Measurements from ENCODE around the gene CNTNAP4.

CNTNAP4 gene

GRCh38 chr16:76541070-76541469 is 263.9 kb downstream of the CNTNAP4 start:
- no peak overlapping the region for H3K9ac ChIP-seq (ENCODE audit: low read depth, low read length)
- no peak overlapping the region for H3K4me3 ChIP-seq (ENCODE audit: low read length)
- H3K27me3 ChIP-seq (ENCODE audit: insufficient read depth, low read length): no peaks in the 10 kb centered on the region
- H3K4me1 ChIP-seq (ENCODE audit: insufficient read depth, low read length): no peaks in the 10 kb centered on the region
- no peaks in the 10 kb centered on the region for H3K36me3 ChIP-seq (ENCODE audit: insufficient read depth, low read depth, low read length)
- H3K27ac ChIP-seq (ENCODE audit: low read length): no peak overlapping the region
- H3K9me3 ChIP-seq (ENCODE audit: insufficient read depth, low read depth, low read length): no peaks in the 10 kb centered on the region

- Histone ChIP-seq H3K36me3 (ENCODE audit: insufficient read depth, low read depth, low read length) (no peaks in the 10 kb centered on the region), H3K9ac (ENCODE audit: low read depth, low read length) (no peak overlapping the region), H3K4me3 (ENCODE audit: low read length) (no peak overlapping the region), H3K27me3 (ENCODE audit: insufficient read depth, low read length) (no peaks in the 10 kb centered on the region), H3K9me3 (ENCODE audit: insufficient read depth, low read depth, low read length) (no peaks in the 10 kb centered on the region), H3K4me1 (ENCODE audit: insufficient read depth, low read length) (no peaks in the 10 kb centered on the region), H3K27ac (ENCODE audit: low read length) (no peak overlapping the region)
Measured at GRCh38 chr16:76565542-76565941, 288.3 kb downstream of the CNTNAP4 start.

GRCh38 chr16:76571755-76572154 is 294.6 kb downstream of the CNTNAP4 start:
- no peaks in the 10 kb centered on the region for H3K4me1 ChIP-seq (ENCODE audit: insufficient read depth, low read length)
- no peaks in the 10 kb centered on the region for H3K27me3 ChIP-seq (ENCODE audit: insufficient read depth, low read length)
- H3K9me3 ChIP-seq (ENCODE audit: insufficient read depth, low read depth, low read length): no peaks in the 10 kb centered on the region
- H3K9ac ChIP-seq (ENCODE audit: low read depth, low read length): no peak overlapping the region
- no peaks in the 10 kb centered on the region for H3K36me3 ChIP-seq (ENCODE audit: insufficient read depth, low read depth, low read length)
- H3K27ac ChIP-seq (ENCODE audit: low read length): no peak overlapping the region
- H3K4me3 ChIP-seq (ENCODE audit: low read length): no peak overlapping the region

GRCh38 chr16:76573281-76573680 is 296.1 kb downstream of the CNTNAP4 start:
- Histone ChIP-seq H3K36me3 (ENCODE audit: insufficient read depth, low read depth, low read length) (no peaks in the 10 kb centered on the region), H3K9me3 (ENCODE audit: insufficient read depth, low read depth, low read length) (no peaks in the 10 kb centered on the region), H3K27me3 (ENCODE audit: insufficient read depth, low read length) (no peaks in the 10 kb centered on the region), H3K4me3 (ENCODE audit: low read length) (no peak overlapping the region), H3K9ac (ENCODE audit: low read depth, low read length) (no peak overlapping the region), H3K4me1 (ENCODE audit: insufficient read depth, low read length) (no peaks in the 10 kb centered on the region), H3K27ac (ENCODE audit: low read length) (no peak overlapping the region)

- H3K4me3 ChIP-seq (ENCODE audit: low read length): no peak overlapping the region
- H3K9ac ChIP-seq (ENCODE audit: low read depth, low read length): no peak overlapping the region
- H3K27ac ChIP-seq (ENCODE audit: low read length): no peak overlapping the region
- no peaks in the 10 kb centered on the region for H3K36me3 ChIP-seq (ENCODE audit: insufficient read depth, low read depth, low read length)
- H3K4me1 ChIP-seq (ENCODE audit: insufficient read depth, low read length): no peaks in the 10 kb centered on the region
- H3K27me3 ChIP-seq (ENCODE audit: insufficient read depth, low read length): no peaks in the 10 kb centered on the region
- H3K9me3 ChIP-seq (ENCODE audit: insufficient read depth, low read depth, low read length): no peaks in the 10 kb centered on the region
Measured at GRCh38 chr16:76574651-76575050, 297.4 kb downstream of the CNTNAP4 start.

- no peak overlapping the region for H3K9ac ChIP-seq (ENCODE audit: low read depth, low read length)
- no peak overlapping the region for H3K4me3 ChIP-seq (ENCODE audit: low read length)
- no peaks in the 10 kb centered on the region for H3K36me3 ChIP-seq (ENCODE audit: insufficient read depth, low read depth, low read length)
- H3K27ac ChIP-seq (ENCODE audit: low read length): no peak overlapping the region
- no peaks in the 10 kb centered on the region for H3K9me3 ChIP-seq (ENCODE audit: insufficient read depth, low read depth, low read length)
- no peaks in the 10 kb centered on the region for H3K27me3 ChIP-seq (ENCODE audit: insufficient read depth, low read length)
- no peaks in the 10 kb centered on the region for H3K4me1 ChIP-seq (ENCODE audit: insufficient read depth, low read length)
Measured at GRCh38 chr16:76576526-76576925, 299.3 kb downstream of the CNTNAP4 start.

GRCh38 chr16:76577003-76577402 is 299.8 kb downstream of the CNTNAP4 start:
- Histone ChIP-seq H3K4me1 (ENCODE audit: insufficient read depth, low read length) (no peaks in the 10 kb centered on the region), H3K27me3 (ENCODE audit: insufficient read depth, low read length) (no peaks in the 10 kb centered on the region), H3K4me3 (ENCODE audit: low read length) (no peak overlapping the region), H3K36me3 (ENCODE audit: insufficient read depth, low read depth, low read length) (no peaks in the 10 kb centered on the region), H3K27ac (ENCODE audit: low read length) (no peak overlapping the region), H3K9ac (ENCODE audit: low read depth, low read length) (no peak overlapping the region), H3K9me3 (ENCODE audit: insufficient read depth, low read depth, low read length) (no peaks in the 10 kb centered on the region)

- Histone ChIP-seq H3K36me3 (ENCODE audit: insufficient read depth, low read depth, low read length) (no peaks in the 10 kb centered on the region), H3K9me3 (ENCODE audit: insufficient read depth, low read depth, low read length) (no peaks in the 10 kb centered on the region), H3K27me3 (ENCODE audit: insufficient read depth, low read length) (no peaks in the 10 kb centered on the region), H3K4me3 (ENCODE audit: low read length) (no peak overlapping the region), H3K9ac (ENCODE audit: low read depth, low read length) (no peak overlapping the region), H3K27ac (ENCODE audit: low read length) (no peak overlapping the region), H3K4me1 (ENCODE audit: insufficient read depth, low read length) (no peaks in the 10 kb centered on the region)
Measured at GRCh38 chr16:76579277-76579922, 302.2 kb downstream of the CNTNAP4 start.

- Histone ChIP-seq H3K4me3 (ENCODE audit: low read length) (no peak overlapping the region), H3K9ac (ENCODE audit: low read depth, low read length) (no peak overlapping the region), H3K36me3 (ENCODE audit: insufficient read depth, low read depth, low read length) (no peaks in the 10 kb centered on the region), H3K4me1 (ENCODE audit: insufficient read depth, low read length) (no peaks in the 10 kb centered on the region), H3K27ac (ENCODE audit: low read length) (no peak overlapping the region), H3K9me3 (ENCODE audit: insufficient read depth, low read depth, low read length) (no peaks in the 10 kb centered on the region), H3K27me3 (ENCODE audit: insufficient read depth, low read length) (no peaks in the 10 kb centered on the region)
Measured at GRCh38 chr16:76583466-76583865, 306.3 kb downstream of the CNTNAP4 start.

GRCh38 chr16:76583945-76584344 is 306.7 kb downstream of the CNTNAP4 start:
- H3K27me3 ChIP-seq (ENCODE audit: insufficient read depth, low read length): no peaks in the 10 kb centered on the region
- no peak overlapping the region for H3K4me3 ChIP-seq (ENCODE audit: low read length)
- H3K4me1 ChIP-seq (ENCODE audit: insufficient read depth, low read length): no peaks in the 10 kb centered on the region
- H3K27ac ChIP-seq (ENCODE audit: low read length): no peak overlapping the region
- H3K9me3 ChIP-seq (ENCODE audit: insufficient read depth, low read depth, low read length): no peaks in the 10 kb centered on the region
- no peaks in the 10 kb centered on the region for H3K36me3 ChIP-seq (ENCODE audit: insufficient read depth, low read depth, low read length)
- H3K9ac ChIP-seq (ENCODE audit: low read depth, low read length): no peak overlapping the region

- Histone ChIP-seq H3K9me3 (ENCODE audit: insufficient read depth, low read depth, low read length) (no peaks in the 10 kb centered on the region), H3K9ac (ENCODE audit: low read depth, low read length) (no peak overlapping the region), H3K4me1 (ENCODE audit: insufficient read depth, low read length) (no peaks in the 10 kb centered on the region), H3K27me3 (ENCODE audit: insufficient read depth, low read length) (no peaks in the 10 kb centered on the region), H3K4me3 (ENCODE audit: low read length) (no peak overlapping the region), H3K36me3 (ENCODE audit: insufficient read depth, low read depth, low read length) (no peaks in the 10 kb centered on the region), H3K27ac (ENCODE audit: low read length) (no peak overlapping the region)
Measured at GRCh38 chr16:76598498-76598897, 321.3 kb downstream of the CNTNAP4 start.

- Histone ChIP-seq H3K4me3 (ENCODE audit: low read length) (no peak overlapping the region), H3K9ac (ENCODE audit: low read depth, low read length) (no peak overlapping the region), H3K36me3 (ENCODE audit: insufficient read depth, low read depth, low read length) (no peaks in the 10 kb centered on the region), H3K9me3 (ENCODE audit: insufficient read depth, low read depth, low read length) (no peaks in the 10 kb centered on the region), H3K27me3 (ENCODE audit: insufficient read depth, low read length) (no peaks in the 10 kb centered on the region), H3K4me1 (ENCODE audit: insufficient read depth, low read length) (no peaks in the 10 kb centered on the region), H3K27ac (ENCODE audit: low read length) (no peak overlapping the region)
Measured at GRCh38 chr16:76607317-76607716, 330.1 kb downstream of the CNTNAP4 start.

Measured in iPS-20b (cell line).